22Rv1 (cell line): Measurements from ENCODE around the gene ZNF697.

Source experiments
- ZFX ChIP-seq: fragments of 450-650 bp; IDR thresholded peaks from 2 replicates; pipeline ENCODE4 v1.6.1; 2017; ENCODE audit warnings: antibody characterized with exemption, borderline replicate concordance
- TF ChIP-seq, protein P1 (sequence below): fragments of 450-650 bp; IDR thresholded peaks from 2 replicates; pipeline ENCODE4 v1.5.1; 2017; ENCODE audit warnings: mild to moderate bottlenecking

DNA sequence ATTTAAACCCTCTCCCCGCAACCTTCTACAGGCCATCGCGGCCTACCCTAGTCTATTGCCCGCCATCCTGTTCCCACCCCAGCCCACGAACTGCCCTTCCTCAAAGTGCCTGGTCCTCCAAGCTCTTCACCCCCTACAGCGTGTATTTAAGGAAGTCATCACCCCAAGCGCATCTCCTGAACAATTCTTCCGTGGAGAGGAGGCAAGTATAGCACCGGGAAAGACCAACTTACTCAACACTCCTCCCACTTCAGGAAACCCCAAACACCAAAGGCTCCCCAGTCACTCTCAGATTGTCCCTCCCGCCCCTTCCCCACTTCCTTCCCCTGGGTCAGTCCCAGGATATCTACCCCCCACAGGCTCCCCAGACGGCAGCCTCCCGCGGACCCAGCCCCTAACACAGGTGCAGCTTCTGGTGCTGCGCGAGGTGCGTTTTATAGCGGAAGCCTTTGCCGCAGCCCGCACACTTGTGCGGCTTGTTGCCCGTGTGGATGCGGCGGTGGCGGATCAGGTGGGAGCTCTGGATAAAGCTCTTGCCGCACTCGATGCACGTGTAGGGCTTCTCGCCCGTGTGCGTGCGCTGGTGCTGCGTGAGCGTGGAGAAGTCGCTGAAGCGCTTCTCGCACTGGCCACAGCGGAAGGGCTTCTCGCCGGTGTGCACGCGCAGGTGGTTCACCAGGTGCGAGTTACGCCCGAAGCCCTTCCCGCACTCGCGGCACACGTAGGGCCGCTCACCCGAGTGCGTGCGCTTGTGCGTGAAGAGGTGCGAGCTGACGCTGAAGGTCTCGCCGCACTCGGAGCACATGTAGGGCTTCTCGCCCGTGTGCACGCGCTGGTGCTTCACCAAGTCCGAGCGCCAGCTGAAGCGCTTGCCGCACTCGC lies 25.5 kb downstream of the ZNF697 start:
- TF ChIP-seq ZFX = no peak
- TF ChIP-seq, protein P1, sequence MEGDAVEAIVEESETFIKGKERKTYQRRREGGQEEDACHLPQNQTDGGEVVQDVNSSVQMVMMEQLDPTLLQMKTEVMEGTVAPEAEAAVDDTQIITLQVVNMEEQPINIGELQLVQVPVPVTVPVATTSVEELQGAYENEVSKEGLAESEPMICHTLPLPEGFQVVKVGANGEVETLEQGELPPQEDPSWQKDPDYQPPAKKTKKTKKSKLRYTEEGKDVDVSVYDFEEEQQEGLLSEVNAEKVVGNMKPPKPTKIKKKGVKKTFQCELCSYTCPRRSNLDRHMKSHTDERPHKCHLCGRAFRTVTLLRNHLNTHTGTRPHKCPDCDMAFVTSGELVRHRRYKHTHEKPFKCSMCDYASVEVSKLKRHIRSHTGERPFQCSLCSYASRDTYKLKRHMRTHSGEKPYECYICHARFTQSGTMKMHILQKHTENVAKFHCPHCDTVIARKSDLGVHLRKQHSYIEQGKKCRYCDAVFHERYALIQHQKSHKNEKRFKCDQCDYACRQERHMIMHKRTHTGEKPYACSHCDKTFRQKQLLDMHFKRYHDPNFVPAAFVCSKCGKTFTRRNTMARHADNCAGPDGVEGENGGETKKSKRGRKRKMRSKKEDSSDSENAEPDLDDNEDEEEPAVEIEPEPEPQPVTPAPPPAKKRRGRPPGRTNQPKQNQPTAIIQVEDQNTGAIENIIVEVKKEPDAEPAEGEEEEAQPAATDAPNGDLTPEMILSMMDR = no peak
